Astrocyte (in vitro differentiated cells and primary cell): ENCODE data around the gene GNE. TPM values are rescaled to one million over a fixed set of nuclear protein-coding genes. Genes with fewer than 3 reads are reported as not detected.
A peak's percentile ranks its signal among the peaks of the same experiment; 100 is the strongest.

Experiments used
- DNase-seq: peaks from one replicate; pipeline ENCODE4 v3.0.0-alpha.2; 2010; ENCODE audit warnings: low read depth
- FAIRE-seq: peaks from 2 replicates; lab custom pipeline; 2011; peaks lifted over from hg19 to GRCh38; lab: Jason Lieb, UNC
- H2AFZ ChIP-seq: 2 replicates; pipeline ENCODE4 v1.6.0; 2012; ENCODE audit warnings: low read depth, low read length, inconsistent platforms
- H3K27ac ChIP-seq: 2 replicates; pipeline ENCODE4 v1.5.1; 2011; ENCODE audit warnings: low read depth, low read length, inconsistent platforms
- H3K27me3 ChIP-seq: 2 replicates; pipeline ENCODE4 v1.6.0; 2011; ENCODE audit warnings: low read length, inconsistent platforms; ENCODE audit not compliant: insufficient read depth
- H3K36me3 ChIP-seq: 2 replicates; pipeline ENCODE4 v1.5.1; 2011; ENCODE audit warnings: low read length, inconsistent platforms; ENCODE audit not compliant: insufficient read depth
- H3K4me1 ChIP-seq: 2 replicates; pipeline ENCODE4 v1.5.1; 2011; ENCODE audit warnings: low read length, inconsistent platforms; ENCODE audit not compliant: insufficient read depth
- H3K4me2 ChIP-seq: 2 replicates; pipeline ENCODE4 v1.6.0; 2012; ENCODE audit warnings: low read length, inconsistent platforms
- H3K4me3 ChIP-seq: 2 replicates; pipeline ENCODE4 v1.5.1; 2011; ENCODE audit warnings: low read depth, mild to moderate bottlenecking, low read length, inconsistent platforms; ENCODE audit not compliant: insufficient read depth
- H3K79me2 ChIP-seq: 2 replicates; pipeline ENCODE4 v1.6.0; 2012; ENCODE audit warnings: mild to moderate bottlenecking, low read length, inconsistent platforms; ENCODE audit not compliant: insufficient read depth
- H3K9ac ChIP-seq: 2 replicates; pipeline ENCODE4 v1.6.0; 2012; ENCODE audit warnings: mild to moderate bottlenecking, low read length, inconsistent platforms
- H3K9me3 ChIP-seq: 2 replicates; pipeline ENCODE4 v1.5.1; 2012; ENCODE audit warnings: low read depth, mild to moderate bottlenecking, low read length, inconsistent platforms; ENCODE audit not compliant: insufficient read depth
- H4K20me1 ChIP-seq: 2 replicates; pipeline ENCODE4 v1.6.0; 2012; ENCODE audit warnings: low read length, inconsistent platforms; ENCODE audit not compliant: insufficient read depth
- H3K27ac Mint-ChIP-seq: one replicate; pipeline ENCODE4 v1.8.0; 2021; ENCODE audit warnings: mild to moderate bottlenecking, mixed read lengths; ENCODE audit not compliant: unreplicated experiment
- H3K27me3 Mint-ChIP-seq: one replicate; pipeline ENCODE4 v1.8.0; 2021; ENCODE audit warnings: low read depth, mixed read lengths; ENCODE audit not compliant: unreplicated experiment
- H3K36me3 Mint-ChIP-seq: one replicate; pipeline ENCODE4 v1.8.0; 2021; ENCODE audit warnings: low read depth, mixed read lengths; ENCODE audit not compliant: unreplicated experiment
- H3K4me1 Mint-ChIP-seq: one replicate; pipeline ENCODE4 v1.8.0; 2021; ENCODE audit warnings: low read depth, mixed read lengths; ENCODE audit not compliant: unreplicated experiment
- H3K4me3 Mint-ChIP-seq: one replicate; pipeline ENCODE4 v1.8.0; 2021; ENCODE audit warnings: mild to moderate bottlenecking, moderate library complexity, mixed read lengths; ENCODE audit not compliant: unreplicated experiment
- H3K9me3 Mint-ChIP-seq: one replicate; pipeline ENCODE4 v1.8.0; 2021; ENCODE audit warnings: mild to moderate bottlenecking, mixed read lengths; ENCODE audit not compliant: unreplicated experiment
- EZH2 ChIP-seq: IDR thresholded peaks from 2 replicates; pipeline ENCODE4 v1.6.1; 2012; ENCODE audit warnings: mild to moderate bottlenecking, low read length, inconsistent platforms; ENCODE audit not compliant: insufficient read depth
- total RNA-seq: library from RNA; stranded (reverse); gene quantifications from 2 replicates; pipeline ENCODE4 v1.2.1, GENCODE V29; 2021
- TF ChIP-seq, protein P1 (sequence below): IDR thresholded peaks from 2 replicates; pipeline ENCODE4 v1.5.1; 2011; ENCODE audit warnings: low read depth, mild to moderate bottlenecking, inconsistent platforms, low read length, moderate library complexity; ENCODE audit not compliant: insufficient read depth

GNE gene
- total RNA-seq, 1 donor from 2014 or later = 12.6 TPM

GRCh38 chr9:36190388-36191289 lies 67.6 kb downstream of the GNE start, which contains the start of gene CLTA:
TSS of gene CLTA (plus strand) at chr9:36190921. CDS start at chr9:36191057, 136 bp downstream.
- TF ChIP-seq, protein P1, sequence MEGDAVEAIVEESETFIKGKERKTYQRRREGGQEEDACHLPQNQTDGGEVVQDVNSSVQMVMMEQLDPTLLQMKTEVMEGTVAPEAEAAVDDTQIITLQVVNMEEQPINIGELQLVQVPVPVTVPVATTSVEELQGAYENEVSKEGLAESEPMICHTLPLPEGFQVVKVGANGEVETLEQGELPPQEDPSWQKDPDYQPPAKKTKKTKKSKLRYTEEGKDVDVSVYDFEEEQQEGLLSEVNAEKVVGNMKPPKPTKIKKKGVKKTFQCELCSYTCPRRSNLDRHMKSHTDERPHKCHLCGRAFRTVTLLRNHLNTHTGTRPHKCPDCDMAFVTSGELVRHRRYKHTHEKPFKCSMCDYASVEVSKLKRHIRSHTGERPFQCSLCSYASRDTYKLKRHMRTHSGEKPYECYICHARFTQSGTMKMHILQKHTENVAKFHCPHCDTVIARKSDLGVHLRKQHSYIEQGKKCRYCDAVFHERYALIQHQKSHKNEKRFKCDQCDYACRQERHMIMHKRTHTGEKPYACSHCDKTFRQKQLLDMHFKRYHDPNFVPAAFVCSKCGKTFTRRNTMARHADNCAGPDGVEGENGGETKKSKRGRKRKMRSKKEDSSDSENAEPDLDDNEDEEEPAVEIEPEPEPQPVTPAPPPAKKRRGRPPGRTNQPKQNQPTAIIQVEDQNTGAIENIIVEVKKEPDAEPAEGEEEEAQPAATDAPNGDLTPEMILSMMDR = peak; percentile 55
- no peak for TF ChIP-seq EZH2
- peak within 1 kb of the TSS; percentile 82 for H3K4me3 ChIP-seq
- peak within 1 kb of the TSS; percentile 98 for H3K4me3 Mint-ChIP-seq
- DNase-seq (peak; percentile 98), FAIRE-seq (peak; percentile 86)
- peak within 1 kb of the TSS; percentile 95 for H2AFZ ChIP-seq
- H3K4me2 ChIP-seq = peak within 1 kb of the TSS; percentile 93
- peaks cover 36% of the 10 kb centered on the region for H3K4me1 Mint-ChIP-seq
- no peaks in the 10 kb centered on the region for H3K27me3 Mint-ChIP-seq
- peaks cover 2% of the 10 kb centered on the region for H3K36me3 ChIP-seq
- H3K9me3 ChIP-seq = no peaks in the 10 kb centered on the region
- H3K4me1 ChIP-seq = peaks cover 41% of the 10 kb centered on the region
- peaks cover 9% of the 10 kb centered on the region for H3K36me3 Mint-ChIP-seq
- H3K9me3 Mint-ChIP-seq = no peaks in the 10 kb centered on the region
- peak within 1 kb of the TSS; percentile 93 for H3K9ac ChIP-seq
- no peaks in the 10 kb centered on the region for H3K27me3 ChIP-seq
- peaks cover 50% of the 10 kb centered on the region for H3K79me2 ChIP-seq
- H4K20me1 ChIP-seq = peaks cover 45% of the 10 kb centered on the region
- H3K27ac Mint-ChIP-seq = peak within 1 kb of the TSS; percentile 93
- peak within 1 kb of the TSS; percentile 90 for H3K27ac ChIP-seq

- H3K4me3 Mint-ChIP-seq = peak overlapping the region; percentile 98
- peaks cover 33% of the 10 kb centered on the region for H3K4me1 Mint-ChIP-seq
- Histone ChIP-seq H3K4me1 (peaks cover 41% of the 10 kb centered on the region), H3K27ac (no peak overlapping the region), H4K20me1 (peaks cover 39% of the 10 kb centered on the region), H3K79me2 (peaks cover 43% of the 10 kb centered on the region), H2AFZ (peak overlapping the region; percentile 55), H3K9ac (peak overlapping the region; percentile 93), H3K36me3 (peaks cover 2% of the 10 kb centered on the region), H3K27me3 (no peaks in the 10 kb centered on the region), H3K4me2 (peak overlapping the region; percentile 93), H3K9me3 (no peaks in the 10 kb centered on the region), H3K4me3 (peak overlapping the region; percentile 82)
- H3K9me3 Mint-ChIP-seq = no peaks in the 10 kb centered on the region
- H3K27me3 Mint-ChIP-seq = no peaks in the 10 kb centered on the region
- TF ChIP-seq, protein P1 = no peak
- no peak for TF ChIP-seq EZH2
- DNase-seq = no peak
- peak overlapping the region; percentile 82 for H3K27ac Mint-ChIP-seq
- peaks cover 7% of the 10 kb centered on the region for H3K36me3 Mint-ChIP-seq
- FAIRE-seq = no peak
Measured at GRCh38 chr9:36189976-36190375, 68.3 kb downstream of the GNE start.
